T-helper 1 cell treated with Interleukin-12 subunit alpha and Interleukin-12 subunit beta and Interleukin-4 antibody, amounts not matched to agents 30 ng/mL and 1 ng/mL, for 36 hours (primary cell): ENCODE measurements around the gene SLC16A1. TPM values are rescaled to one million over a fixed set of nuclear protein-coding genes. Genes with fewer than 3 reads are reported as not detected.
"Not testable (repeated sequence)": the region's sequence is repeated elsewhere in the genome, so short reads cannot be mapped to it uniquely, and the experiment has no call there.

Experiments
- intact Hi-C: fragments of 100-400 bp; cut with micrococcal nuclease; formaldehyde crosslinking; loops from one replicate; pipeline ENCODE4 v1.15.1; 2024
- total RNA-seq: library from RNA; stranded (reverse); gene quantifications from 2 replicates; pipeline ENCODE4 v1.2.3, GENCODE V29; 2022

The SLC16A1 gene
- total RNA-seq, 1 donor from 2014 or later = 47.7 TPM

GRCh38 chr1:112887599-112888283 is 68.3 kb downstream of the SLC16A1 start:
- intact Hi-C loops = no loop called here

- intact Hi-C loops = not testable (repeated sequence)
Measured at GRCh38 chr1:112884996-112885395, 71.0 kb downstream of the SLC16A1 start.

- intact Hi-C loops = no loop called here
Measured at GRCh38 chr1:112882271-112882744, 73.7 kb downstream of the SLC16A1 start.

GRCh38 chr1:112881742-112882127 is 74.3 kb downstream of the SLC16A1 start:
- intact Hi-C loops = loop anchor here (1.0 to 2.0 kb wide), 6 partner anchors 72 to 191 kb away; partner anchors contain the start of genes LRIG2 and SLC16A1

GRCh38 chr1:112879834-112880233 is 76.2 kb downstream of the SLC16A1 start:
- intact Hi-C loops = loop anchor here (2.0 kb wide), 1 partner anchor 193 kb away; the partner anchor contains the start of gene LRIG2

GRCh38 chr1:112878321-112878720 is 77.7 kb downstream of the SLC16A1 start:
- intact Hi-C loops = no loop called here

GRCh38 chr1:112877750-112878149 is 78.2 kb downstream of the SLC16A1 start:
- intact Hi-C loops = no loop called here

- intact Hi-C loops = no loop called here
Measured at GRCh38 chr1:112876315-112876714, 79.7 kb downstream of the SLC16A1 start.

- intact Hi-C loops = no loop called here
Measured at GRCh38 chr1:112872551-112872962, 83.4 kb downstream of the SLC16A1 start.

GRCh38 chr1:112870887-112871646 is 84.9 kb downstream of the SLC16A1 start:
- intact Hi-C loops = no loop called here

- intact Hi-C loops = no loop called here
Measured at GRCh38 chr1:112869895-112870294, 86.1 kb downstream of the SLC16A1 start.

GRCh38 chr1:112868191-112868590 is 87.8 kb downstream of the SLC16A1 start:
- intact Hi-C loops = no loop called here

- intact Hi-C loops = no loop called here
Measured at GRCh38 chr1:112866981-112867380, 89.0 kb downstream of the SLC16A1 start.

GRCh38 chr1:112866151-112866550 is 89.8 kb downstream of the SLC16A1 start:
- intact Hi-C loops = no loop called here

GRCh38 chr1:112862753-112863426 is 93.1 kb downstream of the SLC16A1 start:
- intact Hi-C loops = no loop called here

Other genes starting within 250 kb of the SLC16A1 start
- 101 and 103 TPM in 2 replicates for gene RHOC, start 249.1 kb downstream of the SLC16A1 start, total RNA-seq
- 0.10 TPM in 1 of 2 replicates, not detected in the other for gene PPM1J, start 240.9 kb downstream of the SLC16A1 start, total RNA-seq
- 14.4 and 15.1 TPM in 2 replicates for gene LRIG2, start 117.0 kb upstream of the SLC16A1 start, total RNA-seq